HG03432 (cell line): Measurements from ENCODE around the gene RNF144A.
"Not testable (repeated sequence)": the region's sequence is repeated elsewhere in the genome, so short reads cannot be mapped to it uniquely, and the experiment has no call there.

Experiments used
- ATAC-seq: cut with Tn5 transposase; IDR thresholded peaks from one replicate; pipeline ENCODE4 v1.9.1; 2021; ENCODE audit warnings: mild to moderate bottlenecking, moderate library complexity; ENCODE audit not compliant: unreplicated experiment

RNF144A gene, protein sequence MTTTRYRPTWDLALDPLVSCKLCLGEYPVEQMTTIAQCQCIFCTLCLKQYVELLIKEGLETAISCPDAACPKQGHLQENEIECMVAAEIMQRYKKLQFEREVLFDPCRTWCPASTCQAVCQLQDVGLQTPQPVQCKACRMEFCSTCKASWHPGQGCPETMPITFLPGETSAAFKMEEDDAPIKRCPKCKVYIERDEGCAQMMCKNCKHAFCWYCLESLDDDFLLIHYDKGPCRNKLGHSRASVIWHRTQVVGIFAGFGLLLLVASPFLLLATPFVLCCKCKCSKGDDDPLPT

DNA sequence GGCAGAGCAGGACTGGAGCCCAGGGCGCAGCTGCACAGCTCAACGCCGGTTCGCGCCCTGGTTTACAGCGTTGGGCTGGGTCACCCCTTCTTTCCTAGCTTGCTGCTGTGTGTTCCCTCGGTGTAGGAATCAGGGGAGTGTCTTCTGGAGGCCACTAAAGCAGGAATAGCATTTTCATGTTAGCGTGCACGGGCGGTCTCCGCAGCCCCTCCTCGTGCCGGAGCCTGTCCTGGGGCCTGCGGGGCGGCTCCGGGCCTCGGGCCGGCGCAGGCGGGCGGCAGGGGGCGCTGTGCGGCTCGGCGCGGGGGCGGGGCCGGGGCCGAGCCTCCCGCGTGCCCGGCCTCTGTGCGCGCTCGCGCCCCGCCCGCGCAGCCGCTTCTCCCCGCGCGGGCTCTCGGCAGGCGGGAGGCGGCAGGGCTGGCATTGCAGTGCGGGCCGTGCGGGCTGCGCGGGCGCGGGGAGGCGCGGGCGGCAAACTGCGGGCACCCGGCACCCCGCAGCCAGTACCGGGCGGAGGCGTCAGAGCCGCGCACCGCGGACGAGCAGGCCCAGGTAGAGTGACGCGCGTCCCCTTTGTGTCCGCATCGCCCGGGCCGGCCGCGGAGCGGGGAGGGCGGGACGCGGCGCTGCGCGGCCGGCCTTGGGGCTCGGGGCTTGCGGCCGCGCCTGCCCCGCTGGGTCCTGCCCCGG lies at the start of gene RNF144A:
Gene RNF144A, plus strand, starts transcription at position 342 of the 690 bp plus-strand sequence. CDS start 79,515 bp downstream, outside the sequence.
- peak; percentile 86 for ATAC-seq

DNA sequence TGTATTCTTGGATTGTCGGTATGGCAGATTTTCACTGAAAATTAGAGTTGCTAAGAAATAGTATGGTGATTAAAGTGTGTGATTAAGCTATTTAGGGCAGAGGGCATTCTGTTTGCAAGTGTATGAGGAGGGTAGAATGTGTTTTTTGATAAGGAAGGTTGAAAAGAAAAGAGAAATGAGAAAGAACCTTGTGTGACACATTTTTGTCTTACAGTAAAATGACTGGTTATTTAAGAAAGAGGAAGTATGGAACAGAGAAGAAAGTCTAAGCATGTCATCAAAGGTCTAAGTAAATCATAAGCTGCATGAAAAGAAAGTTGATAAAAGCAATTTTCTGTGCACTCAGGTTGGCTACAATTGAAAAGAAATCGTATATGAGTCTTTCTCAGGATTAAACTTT lies 44.8 kb upstream of the RNF144A start:
- no peak for ATAC-seq

DNA sequence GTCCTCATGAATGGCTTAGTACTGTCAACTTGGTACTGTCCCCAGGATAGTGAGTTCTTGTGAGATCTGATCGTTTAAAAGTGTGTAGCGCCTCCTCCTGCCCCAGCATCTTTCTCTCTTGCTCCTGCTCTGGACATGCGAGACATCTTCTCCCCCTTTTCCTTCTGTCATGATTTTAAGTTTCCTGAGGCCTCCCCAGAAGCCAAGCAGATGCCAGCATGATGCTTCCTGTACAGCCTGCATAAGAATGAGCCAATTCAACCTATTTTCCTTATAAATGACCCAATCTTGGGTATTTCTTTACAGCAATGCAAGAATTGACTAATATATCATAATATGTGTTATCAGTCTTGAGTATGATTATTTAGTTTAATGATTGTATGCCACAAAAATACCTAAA lies 43.2 kb upstream of the RNF144A start:
- no peak for ATAC-seq

DNA sequence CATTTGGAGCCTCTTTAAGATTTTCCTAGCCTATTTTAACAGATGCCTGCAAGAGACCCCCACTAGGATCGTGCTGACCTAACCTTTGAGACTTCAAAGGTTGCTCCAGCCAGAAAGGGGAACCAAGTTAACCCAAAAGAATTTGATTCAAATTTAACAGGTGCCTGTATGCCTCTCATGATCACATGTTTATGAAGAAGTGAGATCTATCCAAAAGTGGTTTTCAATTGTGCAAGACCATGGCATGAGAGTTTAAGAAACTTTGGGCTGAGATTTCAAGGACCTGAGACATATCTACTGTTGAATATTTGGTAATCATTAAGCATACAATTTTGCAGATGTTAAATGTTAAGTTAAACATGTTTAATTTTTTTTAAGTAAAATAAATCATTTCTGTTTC lies 40.9 kb upstream of the RNF144A start:
- ATAC-seq = no peak

DNA sequence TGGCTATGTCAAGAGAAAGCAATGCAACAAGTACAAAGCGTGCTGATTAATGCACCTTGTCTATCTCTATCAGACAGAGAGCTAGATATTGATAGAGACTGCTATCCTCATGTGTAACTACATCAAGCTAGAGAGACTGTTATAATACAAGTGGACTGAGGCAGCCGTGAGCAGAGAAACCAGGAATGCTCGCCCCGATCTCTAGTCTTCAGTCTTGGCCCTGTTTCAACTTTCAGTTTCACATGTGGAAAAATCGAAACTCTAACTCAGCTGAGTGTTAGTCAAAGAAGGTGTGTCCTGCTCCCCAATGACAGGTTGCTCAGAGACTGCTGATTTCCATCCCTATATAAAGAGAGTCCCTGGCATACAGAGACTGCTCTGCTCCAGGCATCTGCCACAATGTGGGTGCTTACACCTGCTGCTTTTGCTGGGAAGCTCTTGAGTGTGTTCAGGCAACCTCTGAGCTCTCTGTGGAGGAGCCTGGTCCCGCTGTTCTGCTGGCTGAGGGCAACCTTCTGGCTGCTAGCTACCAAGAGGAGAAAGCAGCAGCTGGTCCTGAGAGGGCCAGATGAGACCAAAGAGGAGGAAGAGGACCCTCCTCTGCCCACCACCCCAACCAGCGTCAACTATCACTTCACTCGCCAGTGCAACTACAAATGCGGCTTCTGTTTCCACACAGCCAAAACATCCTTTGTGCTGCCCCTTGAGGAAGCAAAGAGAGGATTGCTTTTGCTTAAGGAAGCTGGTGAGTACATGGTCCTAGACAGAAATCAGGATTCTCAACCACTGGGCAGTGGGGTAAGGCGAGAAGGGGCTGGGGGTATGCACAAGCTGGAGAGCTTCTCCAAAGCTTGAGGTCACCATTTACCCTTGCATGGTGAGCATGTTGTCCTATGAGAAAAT lies 39.6 kb upstream of the RNF144A start, which contains the start of gene RSAD2:
Gene RSAD2, plus strand, starts transcription at position 376 of the 903 bp plus-strand sequence. Its CDS starts 24 bp downstream, at position 400.
- peak; percentile 85 for ATAC-seq

DNA sequence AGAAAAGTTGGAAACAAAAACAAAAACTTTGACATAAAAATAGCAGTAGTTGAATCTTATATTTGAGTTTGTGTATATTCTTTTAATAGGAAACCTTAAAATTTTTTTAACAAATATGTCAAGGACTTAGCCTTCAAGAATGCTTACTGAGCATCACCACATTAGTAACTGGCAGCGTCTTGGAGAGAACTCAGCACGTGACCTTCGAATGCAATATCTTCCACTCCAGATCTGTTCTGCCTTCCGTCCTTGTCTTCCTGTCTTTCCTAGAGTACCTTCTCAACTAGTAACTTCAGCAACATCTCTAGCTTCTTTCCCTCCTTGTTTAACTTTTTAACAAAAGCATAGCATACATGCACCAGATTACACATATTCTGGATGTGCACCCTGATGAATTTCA lies 38.7 kb upstream of the RNF144A start:
- ATAC-seq = no peak

DNA sequence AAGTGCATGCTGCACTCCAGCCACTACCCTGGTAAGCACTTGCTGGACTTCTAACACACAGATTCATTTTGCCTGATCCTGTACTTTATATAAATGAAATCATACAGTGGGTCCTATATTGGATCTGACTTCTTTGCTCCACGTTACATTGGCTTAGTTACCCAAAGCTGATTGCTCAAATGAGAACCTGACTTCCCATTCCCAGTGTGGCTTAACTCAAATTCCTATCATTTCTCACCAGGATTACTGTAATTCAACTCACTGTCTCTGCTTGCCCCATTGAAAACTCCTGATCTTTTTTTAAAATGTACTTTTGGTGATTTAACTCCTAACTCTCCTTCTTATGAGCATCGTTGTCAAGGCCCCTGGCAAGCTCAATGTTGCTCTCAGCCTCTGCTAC lies 38.2 kb upstream of the RNF144A start:
- ATAC-seq = no peak

DNA sequence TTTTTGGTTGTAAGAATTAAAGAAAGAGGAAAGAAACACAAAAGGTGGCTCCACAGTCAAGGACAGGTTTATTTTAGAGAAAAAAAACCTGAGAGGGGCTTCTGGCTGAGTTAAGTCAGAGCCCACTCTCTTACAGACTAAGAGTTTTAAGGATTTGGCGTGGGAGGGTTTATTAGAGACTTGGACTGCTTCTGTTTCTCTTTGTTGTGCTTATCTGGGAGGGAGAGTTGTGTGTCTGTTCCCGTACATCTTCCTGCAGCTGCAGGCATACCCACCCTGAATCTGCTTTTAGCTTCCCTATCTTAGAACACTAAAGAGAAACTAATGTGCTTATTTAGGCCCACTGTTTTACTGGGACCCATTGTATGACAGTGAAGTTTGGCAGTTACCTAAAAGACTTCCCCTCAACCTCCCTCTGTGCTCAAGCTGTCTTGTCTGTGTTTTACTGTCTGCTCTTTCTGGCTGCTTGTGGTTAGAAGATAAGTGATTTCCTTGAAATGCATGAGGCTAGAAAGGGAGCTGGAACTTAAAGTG lies 36.9 kb upstream of the RNF144A start:
- no peak for ATAC-seq

DNA sequence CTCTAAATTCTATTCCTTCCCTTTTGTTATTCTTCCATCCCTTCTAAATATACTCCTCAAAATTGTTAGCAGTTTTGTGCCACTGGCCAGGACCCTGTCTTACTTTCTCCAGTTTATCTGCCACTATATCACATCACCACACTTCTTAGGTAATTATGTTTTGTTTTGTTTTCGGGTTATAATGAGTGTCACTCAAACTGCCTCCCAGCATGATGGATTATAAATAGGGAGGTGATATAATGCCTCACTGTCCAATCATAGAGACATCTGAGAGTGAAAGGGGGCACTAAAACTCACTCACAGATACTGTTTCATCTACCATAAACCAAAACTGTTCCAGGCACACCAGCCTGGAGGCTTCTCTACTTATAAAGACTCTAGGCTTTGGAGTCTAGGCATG lies 36.2 kb upstream of the RNF144A start:
- ATAC-seq = no peak

DNA sequence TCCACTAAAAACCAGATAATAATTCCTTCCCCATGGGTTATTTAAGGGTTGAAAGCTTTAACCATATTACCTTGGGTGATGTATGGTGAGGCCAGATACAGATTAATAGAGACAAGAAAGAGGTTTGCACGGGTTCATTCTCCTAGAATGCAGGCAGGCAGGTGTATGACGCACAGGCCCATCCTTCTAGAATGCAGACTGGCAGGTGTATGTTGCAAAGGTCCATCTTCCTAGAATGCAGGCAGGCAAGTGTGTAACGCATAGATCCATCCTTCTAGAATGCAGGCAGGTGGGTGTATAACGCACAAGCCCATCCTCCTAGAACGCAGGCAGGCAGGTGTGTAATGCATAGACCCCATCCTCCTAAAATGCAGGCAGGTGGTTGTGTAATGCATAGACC lies 35.7 kb upstream of the RNF144A start:
- no peak for ATAC-seq

DNA sequence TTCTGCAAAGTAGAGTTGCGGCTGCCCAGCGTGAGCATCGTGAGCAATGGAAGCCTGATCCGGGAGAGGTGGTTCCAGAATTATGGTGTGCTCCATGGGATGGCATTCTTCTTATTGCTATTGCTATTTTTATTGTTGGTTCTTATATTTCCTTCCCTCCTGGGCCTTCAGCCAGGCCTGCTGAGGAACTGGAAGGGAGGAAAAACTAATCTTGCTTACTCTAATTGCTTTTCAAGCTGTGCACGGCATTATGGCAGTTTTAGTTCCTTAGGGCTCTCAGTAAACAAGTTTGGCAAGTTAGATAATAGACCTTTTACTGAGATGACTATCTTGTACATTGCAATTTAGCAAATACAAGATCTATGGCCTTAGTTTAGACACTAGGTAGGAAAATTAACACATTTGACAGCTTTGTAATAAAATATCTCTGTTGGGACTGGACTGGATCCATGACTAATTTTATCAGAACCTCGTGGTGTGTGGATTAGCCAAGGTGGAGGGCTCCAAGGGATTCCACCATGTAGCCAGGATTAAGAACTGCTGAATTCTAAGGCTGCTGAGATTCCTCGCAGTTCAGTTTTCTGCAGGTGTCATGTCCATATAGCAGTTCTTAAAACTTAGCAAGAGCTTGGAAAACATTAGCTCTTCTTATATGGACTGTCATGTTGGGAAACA lies 33.6 kb upstream of the RNF144A start:
- ATAC-seq = no peak

DNA sequence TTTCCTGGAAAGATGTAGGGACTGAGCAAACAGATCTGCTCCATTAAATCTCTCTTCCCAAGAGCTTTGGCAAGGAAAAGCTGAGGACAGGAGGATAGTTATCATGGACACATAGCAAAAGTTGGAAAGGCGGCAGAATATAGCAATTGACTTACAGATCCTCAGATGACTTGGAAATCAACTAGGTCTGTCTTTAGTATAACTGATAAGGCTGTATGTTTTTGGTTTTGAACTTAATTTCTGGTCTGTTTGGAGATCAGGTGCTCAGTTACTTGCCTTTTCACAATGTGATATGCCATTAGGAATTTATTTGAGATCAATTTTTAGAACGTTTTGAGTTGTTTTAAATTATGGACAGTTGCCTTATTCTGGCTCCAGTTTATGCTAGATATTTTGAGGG lies 31.7 kb upstream of the RNF144A start:
- ATAC-seq = no peak

DNA sequence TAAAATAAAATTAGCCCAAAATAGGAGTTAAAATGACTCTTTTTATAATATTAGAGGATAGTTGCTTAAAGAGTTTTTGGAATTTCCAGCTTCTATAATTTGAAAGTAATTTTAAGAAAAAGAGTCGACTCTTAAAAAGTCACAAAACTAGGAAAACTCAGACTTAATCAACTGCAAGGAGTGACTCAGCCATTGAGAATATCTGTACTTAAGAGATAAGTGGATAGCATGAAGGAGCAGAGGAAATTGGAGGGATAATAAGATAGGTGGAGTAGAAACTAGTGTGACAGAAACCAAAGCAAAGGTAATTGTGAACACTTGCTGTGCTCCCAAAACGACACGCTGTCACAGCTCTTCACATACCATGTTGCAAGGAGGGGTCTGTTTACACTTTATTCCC lies 31.2 kb upstream of the RNF144A start:
- ATAC-seq = no peak

DNA sequence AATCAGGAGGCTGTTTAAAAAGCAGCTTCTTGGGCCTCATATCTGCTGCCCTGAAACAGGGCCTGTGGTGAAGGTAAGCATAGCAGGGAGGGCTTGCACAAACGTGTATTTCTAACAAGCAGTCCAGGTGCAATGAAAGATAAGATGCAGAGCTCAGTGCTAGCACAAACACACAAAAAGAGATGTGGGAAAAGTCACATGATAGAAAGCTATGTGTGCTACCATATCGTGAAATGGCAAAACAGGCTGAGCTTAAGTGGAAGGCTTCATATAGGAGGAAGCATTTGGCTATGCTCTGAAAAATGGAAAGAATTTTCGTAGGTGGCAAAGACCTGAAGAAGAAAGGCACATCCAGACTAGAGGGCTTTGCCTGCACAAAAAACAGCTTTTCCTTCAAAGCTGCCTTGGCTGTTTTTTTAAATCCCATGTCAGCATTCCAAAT lies 29.4 kb upstream of the RNF144A start:
- no peak for ATAC-seq

DNA sequence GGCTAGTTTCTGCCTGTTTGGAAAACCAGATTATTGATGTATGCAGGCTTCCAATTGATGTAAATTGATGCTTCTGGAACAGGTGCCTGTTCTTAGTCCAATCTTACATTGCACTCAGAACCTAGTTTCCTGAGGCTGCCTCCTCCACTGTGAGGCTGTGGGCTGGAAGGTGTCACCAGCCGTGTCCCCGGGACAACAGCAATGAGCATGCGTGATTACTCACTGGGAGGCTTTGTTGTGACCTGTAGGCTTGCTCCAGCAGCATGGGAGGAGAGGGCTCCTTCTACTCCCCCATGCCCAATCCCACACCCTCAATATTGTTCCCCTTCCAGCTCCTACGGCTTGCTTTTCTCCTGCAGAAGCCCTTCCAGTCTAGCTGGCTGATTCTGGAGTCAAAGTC lies 28.5 kb upstream of the RNF144A start:
- ATAC-seq = no peak

DNA sequence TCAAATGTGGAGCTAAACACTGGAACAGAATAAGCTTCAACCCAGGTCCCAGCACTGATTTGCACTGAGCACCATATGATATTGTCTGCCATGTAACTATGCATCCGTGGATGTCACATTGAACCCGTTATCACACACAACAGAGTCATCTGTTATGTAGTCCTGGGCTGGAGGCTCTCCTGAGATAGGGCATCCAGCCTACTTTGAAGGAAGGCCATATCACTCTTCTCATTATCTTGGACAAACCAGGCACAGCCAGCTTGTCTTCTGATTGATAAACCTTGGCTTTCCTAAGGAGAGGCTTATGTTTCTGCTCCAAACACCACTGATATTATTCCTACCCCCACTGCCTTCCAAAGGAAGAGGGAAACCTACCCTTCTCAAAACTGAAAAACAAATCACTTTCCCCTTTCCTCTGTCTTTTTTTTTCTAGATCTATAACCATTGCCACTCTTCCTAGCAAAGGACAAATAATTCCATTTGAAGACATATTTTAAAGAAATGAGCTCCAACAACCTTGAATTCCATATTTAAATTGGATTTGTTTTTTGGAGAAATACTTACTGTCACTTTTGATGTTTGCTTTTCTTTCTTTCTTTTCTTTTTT lies 23.2 kb upstream of the RNF144A start:
- ATAC-seq = no peak

DNA sequence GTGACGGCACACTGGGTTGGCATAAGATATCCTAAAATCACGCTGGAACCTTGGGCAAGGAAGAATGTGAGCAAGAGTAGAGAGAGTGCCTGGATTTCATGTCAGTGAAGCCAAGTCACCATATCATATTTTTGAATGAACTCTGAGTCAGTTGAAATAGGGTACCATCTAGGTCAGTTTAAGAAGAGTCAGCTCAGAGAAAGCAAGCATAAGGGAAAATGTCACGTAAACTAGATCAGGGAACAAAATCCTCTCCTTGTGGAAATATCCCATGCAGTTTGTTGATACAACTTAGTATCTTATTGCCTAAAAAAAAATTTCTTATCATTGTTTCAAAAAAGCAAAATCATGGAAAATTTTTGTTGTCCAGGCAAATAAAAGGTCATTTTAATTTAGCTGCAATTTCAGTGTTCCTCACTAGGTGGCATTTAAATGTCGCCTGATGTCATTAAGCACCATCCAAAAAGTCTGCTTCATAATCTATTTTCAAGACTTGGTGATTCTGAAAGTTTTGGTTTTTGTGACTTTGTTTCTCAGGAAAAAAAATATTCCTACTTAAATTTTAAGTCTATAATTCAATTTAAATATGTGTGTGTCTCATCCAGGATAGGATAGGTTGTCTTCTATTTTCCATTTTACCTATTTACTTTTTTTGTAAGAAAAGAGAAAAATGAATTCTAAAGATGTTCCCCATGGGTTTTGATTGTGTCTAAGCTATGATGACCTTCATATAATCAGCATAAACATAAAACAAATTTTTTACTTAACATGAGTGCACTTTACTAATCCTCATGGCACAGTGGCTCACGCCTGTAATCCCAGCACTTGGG lies 20.1 kb upstream of the RNF144A start:
- ATAC-seq = peak; percentile 78

DNA sequence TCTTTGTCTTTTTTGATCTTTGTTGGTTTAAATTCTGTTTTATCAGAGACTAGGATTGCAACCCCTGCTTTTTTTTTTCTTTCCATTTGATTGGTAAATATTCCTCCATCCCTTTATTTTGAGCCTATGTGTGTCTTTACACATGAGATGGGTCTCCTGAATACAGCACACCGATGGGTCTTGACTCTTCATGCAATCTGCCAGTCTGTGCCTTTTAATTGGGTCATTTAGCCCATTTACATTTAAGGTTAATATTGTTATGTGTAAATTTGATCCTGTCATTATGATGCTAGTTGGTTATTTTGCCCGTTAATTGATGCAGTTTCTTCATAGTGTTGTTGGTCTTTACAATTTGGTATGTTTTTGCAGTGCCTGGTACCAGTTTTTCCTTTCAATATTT lies 14.6 kb upstream of the RNF144A start:
- not testable (repeated sequence) for ATAC-seq

DNA sequence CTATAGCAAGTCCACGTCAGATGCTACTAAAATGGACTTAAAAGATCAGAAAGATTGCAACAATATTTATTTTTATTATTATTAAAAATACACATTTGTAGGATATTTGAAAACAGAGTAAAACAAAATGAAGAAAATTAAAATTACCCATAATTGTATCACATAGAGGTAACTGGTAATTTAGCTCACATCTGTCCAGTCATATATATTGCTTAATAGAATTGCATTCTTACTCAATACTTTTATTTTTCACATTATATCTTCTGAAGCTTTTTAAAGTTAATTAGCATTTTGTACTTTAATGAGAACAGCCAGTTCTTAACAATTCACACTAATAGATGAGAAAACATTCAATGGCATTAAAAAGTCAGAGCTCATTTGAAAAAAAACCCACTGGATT lies 11.5 kb upstream of the RNF144A start:
- ATAC-seq = no peak
